Duodenal mucosa (tissue), 2 donors: ENCODE results near the gene KRTAP10-6.
"Not testable (repeated sequence)": the region's sequence is repeated elsewhere in the genome, so short reads cannot be mapped to it uniquely, and the experiment has no call there.

Experiments
- H3K27ac ChIP-seq: one replicate; pipeline ENCODE4 v1.7.0; 2013; ENCODE audit warnings: low read depth, low read length
- H3K27me3 ChIP-seq, 2 donors: one replicate each; pipeline ENCODE4 v1.7.0; 2013; ENCODE audit warnings: low read length in 2 of 2, control low read depth in 1 of 2; ENCODE audit not compliant: insufficient read depth in 2 of 2, control insufficient read depth in 1 of 2
- H3K36me3 ChIP-seq, 2 donors: one replicate each; pipeline ENCODE4 v1.7.0; 2013; ENCODE audit warnings: low read length in 2 of 2, control low read depth in 1 of 2; ENCODE audit not compliant: insufficient read depth in 2 of 2, control insufficient read depth in 1 of 2
- H3K4me1 ChIP-seq, 2 donors: one replicate each; pipeline ENCODE4 v1.7.0; 2013; ENCODE audit warnings: low read length in 2 of 2, control low read depth in 1 of 2; ENCODE audit not compliant: insufficient read depth in 2 of 2, control insufficient read depth in 1 of 2
- H3K4me3 ChIP-seq, 2 donors: one replicate each; pipeline ENCODE4 v1.7.0; 2013; ENCODE audit warnings: low read length in 2 of 2, low read depth in 1 of 2
- H3K9ac ChIP-seq, 2 donors: one replicate each; pipeline ENCODE4 v1.7.0; 2013; ENCODE audit warnings: low read length in 2 of 2, low read depth in 1 of 2
- H3K9me3 ChIP-seq, 2 donors: one replicate each; pipeline ENCODE4 v1.7.0; 2013; ENCODE audit warnings: low read length in 2 of 2, control low read depth in 1 of 2; ENCODE audit not compliant: control insufficient read depth in 1 of 2

The KRTAP10-6 gene

GRCh38 chr21:44589586-44590305 is 2.6 kb downstream of the KRTAP10-6 start:
- Histone ChIP-seq H3K27me3 (peaks cover 0 to 14% of the 10 kb centered on the region in 2 donors), H3K36me3 (no peaks in the 10 kb centered on the region), H3K9ac (no peak overlapping the region), H3K4me3 (no peak overlapping the region), H3K9me3 (no peaks in the 10 kb centered on the region), H3K27ac (no peak overlapping the region), H3K4me1 (no peaks in the 10 kb centered on the region)

GRCh38 chr21:44589094-44589493 is 3.2 kb downstream of the KRTAP10-6 start:
- no peak overlapping the region for H3K27ac ChIP-seq
- H3K36me3 ChIP-seq = no peaks in the 10 kb centered on the region
- no peak overlapping the region for H3K9ac ChIP-seq
- H3K4me3 ChIP-seq = no peak overlapping the region
- no peaks in the 10 kb centered on the region for H3K4me1 ChIP-seq
- H3K27me3 ChIP-seq = peaks cover 0 to 14% of the 10 kb centered on the region in 2 donors
- H3K9me3 ChIP-seq = no peaks in the 10 kb centered on the region

- peaks cover 0 to 2% of the 10 kb centered on the region in 2 donors for H3K9me3 ChIP-seq
- no peaks in the 10 kb centered on the region for H3K4me1 ChIP-seq
- H3K9ac ChIP-seq = no peak overlapping the region
- H3K36me3 ChIP-seq = no peaks in the 10 kb centered on the region
- no peak overlapping the region for H3K4me3 ChIP-seq
- H3K27me3 ChIP-seq = peaks cover 0 to 6% of the 10 kb centered on the region in 2 donors
- H3K27ac ChIP-seq = no peak overlapping the region
Measured at GRCh38 chr21:44585892-44586291, 6.4 kb downstream of the KRTAP10-6 start.

GRCh38 chr21:44583800-44584147 is 8.5 kb downstream of the KRTAP10-6 start:
- H3K4me3 ChIP-seq = no peak overlapping the region
- no peaks in the 10 kb centered on the region for H3K4me1 ChIP-seq
- H3K36me3 ChIP-seq = no peaks in the 10 kb centered on the region
- H3K27me3 ChIP-seq = peaks cover 0 to 4% of the 10 kb centered on the region in 2 donors
- H3K9me3 ChIP-seq = peaks cover 0 to 5% of the 10 kb centered on the region in 2 donors
- no peak overlapping the region for H3K27ac ChIP-seq
- no peak overlapping the region for H3K9ac ChIP-seq

- Histone ChIP-seq H3K4me1 (no peaks in the 10 kb centered on the region), H3K9me3 (peaks cover 0 to 5% of the 10 kb centered on the region in 2 donors), H3K9ac (no peak overlapping the region), H3K4me3 (no peak overlapping the region), H3K27me3 (peaks cover 0 to 4% of the 10 kb centered on the region in 2 donors), H3K36me3 (no peaks in the 10 kb centered on the region), H3K27ac (no peak overlapping the region)
Measured at GRCh38 chr21:44583089-44583799, 9.1 kb downstream of the KRTAP10-6 start.

GRCh38 chr21:44582055-44582454 is 10.2 kb downstream of the KRTAP10-6 start:
- Histone ChIP-seq H3K36me3 (no peaks in the 10 kb centered on the region), H3K9ac (no peak overlapping the region), H3K27me3 (peaks cover 0 to 4% of the 10 kb centered on the region in 2 donors), H3K9me3 (peaks cover 0 to 7% of the 10 kb centered on the region in 2 donors), H3K4me3 (no peak overlapping the region), H3K27ac (no peak overlapping the region), H3K4me1 (no peaks in the 10 kb centered on the region)

- peaks cover 0 to 2% of the 10 kb centered on the region in 2 donors for H3K27me3 ChIP-seq
- no peaks in the 10 kb centered on the region for H3K36me3 ChIP-seq
- H3K4me3 ChIP-seq = no peak overlapping the region
Measured at GRCh38 chr21:44581158-44581557, 11.1 kb downstream of the KRTAP10-6 start.

GRCh38 chr21:44580231-44580821 is 12.0 kb downstream of the KRTAP10-6 start, which contains the start of gene KRTAP10-5:
Gene KRTAP10-5 (minus strand): TSS chr21:44580604. CDS start chr21:44580578, 26 bp downstream.
- peak within 1 kb of the TSS in 1 of 2 donors; percentile 32 for H3K4me3 ChIP-seq
- H3K36me3 ChIP-seq, H3K4me1 ChIP-seq, H3K27ac ChIP-seq, H3K9ac ChIP-seq, H3K9me3 ChIP-seq, H3K27me3 ChIP-seq: not testable (repeated sequence)

More at GRCh38 chr21:44581158-44581557, 11.1 kb downstream of the KRTAP10-6 start:
- no peaks in the 10 kb centered on the region for H3K4me1 ChIP-seq
- no peak overlapping the region for H3K9ac ChIP-seq
- H3K9me3 ChIP-seq = peaks cover 0 to 7% of the 10 kb centered on the region in 2 donors
- no peak overlapping the region for H3K27ac ChIP-seq

- no peak overlapping the region for H3K4me3 ChIP-seq
- no peaks in the 10 kb centered on the region for H3K27me3 ChIP-seq
- H3K9ac ChIP-seq = no peak overlapping the region
- H3K36me3 ChIP-seq = no peaks in the 10 kb centered on the region
- peaks cover 0 to 7% of the 10 kb centered on the region in 2 donors for H3K9me3 ChIP-seq
- H3K27ac ChIP-seq = no peak overlapping the region
- H3K4me1 ChIP-seq = no peaks in the 10 kb centered on the region
Measured at GRCh38 chr21:44579833-44580144, 12.5 kb downstream of the KRTAP10-6 start.
